ENCODE measurements around the gene SMARCA2. TPM values are rescaled to one million over a fixed set of nuclear protein-coding genes. Genes with fewer than 3 reads are reported as not detected.

Gene SMARCA2
- total RNA-seq, 2 experiments from 2014 or later, result 168 to 188 TPM

DNA sequence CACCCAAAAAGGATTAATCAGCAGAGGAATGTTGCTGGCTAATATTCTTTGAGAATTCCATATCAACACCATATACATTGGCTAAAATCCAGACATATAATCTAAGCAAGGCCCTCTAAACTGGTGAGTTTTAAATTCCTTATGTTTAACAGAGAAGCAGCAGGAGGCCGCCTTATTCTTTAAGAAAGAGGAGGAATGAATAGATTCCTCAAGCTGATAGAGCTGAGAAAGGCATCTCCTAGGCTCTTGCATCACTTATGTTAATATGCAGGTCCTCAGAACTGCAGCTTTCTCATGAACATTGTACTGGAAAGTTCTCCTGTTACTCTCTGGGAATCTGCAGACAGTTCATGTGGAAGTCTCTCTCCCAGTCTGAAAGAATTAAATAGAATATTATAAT, 20.1 kb upstream of the SMARCA2 start:
- CTCF ChIA-PET, result no interaction called here
- no peak overlapping the region for H3K27ac Mint-ChIP-seq
- ATAC-seq, result no peak
- H3K36me3 Mint-ChIP-seq, result no peaks in the 10 kb centered on the region
- H3K9me3 Mint-ChIP-seq (ENCODE audit: low read depth), result no peaks in the 10 kb centered on the region
- no peaks in the 10 kb centered on the region for H3K4me1 Mint-ChIP-seq
- H3K27me3 Mint-ChIP-seq, result peaks cover 11% of the 10 kb centered on the region
- H3K4me3 Mint-ChIP-seq, result no peak overlapping the region
- no peak for DNase-seq

DNA sequence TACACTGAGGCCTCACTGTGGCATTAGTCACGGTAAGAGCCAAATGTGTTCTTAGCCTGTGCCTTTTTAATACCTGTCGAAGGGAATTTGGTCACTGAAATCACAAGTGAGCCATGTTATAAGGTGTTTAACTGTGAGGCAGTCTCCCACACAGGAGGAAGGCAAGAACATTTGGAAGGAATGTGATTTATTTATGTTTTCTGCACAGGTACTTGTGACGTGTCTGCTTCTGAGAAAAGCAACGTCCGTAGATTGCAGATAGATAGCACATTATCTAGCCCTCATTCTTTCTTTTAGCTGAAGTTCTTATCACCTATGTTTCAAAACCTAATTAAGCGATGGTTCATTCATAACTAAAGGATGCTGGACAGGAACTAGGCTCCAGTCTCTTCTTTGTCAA, 19.0 kb upstream of the SMARCA2 start:
- no peak overlapping the region for H3K27ac Mint-ChIP-seq
- H3K36me3 Mint-ChIP-seq, result no peaks in the 10 kb centered on the region
- DNase-seq (no peak), ATAC-seq (no peak)
- no peak overlapping the region for H3K4me3 Mint-ChIP-seq
- CTCF ChIA-PET, result no interaction called here
- H3K4me1 Mint-ChIP-seq, result no peaks in the 10 kb centered on the region
- H3K27me3 Mint-ChIP-seq, result peaks cover 11% of the 10 kb centered on the region
- H3K9me3 Mint-ChIP-seq (ENCODE audit: low read depth), result no peaks in the 10 kb centered on the region

DNA sequence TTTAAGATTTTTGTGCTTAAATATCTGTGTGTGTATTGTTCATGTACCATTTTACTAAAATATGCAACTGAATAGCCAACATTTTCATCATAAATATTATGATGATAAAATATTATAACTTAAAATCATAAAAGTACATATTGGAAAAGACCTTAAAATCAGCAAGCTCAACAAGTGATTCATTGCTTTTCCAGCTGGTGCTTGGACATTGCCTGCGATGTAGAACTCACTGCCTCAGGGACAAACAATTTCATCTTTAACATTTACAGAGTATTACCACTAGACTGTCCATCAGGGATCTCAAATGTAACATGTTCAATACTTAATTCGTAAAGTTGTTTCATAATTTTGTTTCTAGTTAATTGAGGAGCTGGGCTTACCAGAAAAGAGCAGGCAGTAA, 17.5 kb upstream of the SMARCA2 start:
- Mint-ChIP-seq H3K4me1 (no peaks in the 10 kb centered on the region), H3K36me3 (no peaks in the 10 kb centered on the region), H3K9me3 (ENCODE audit: low read depth) (no peaks in the 10 kb centered on the region), H3K27ac (no peak overlapping the region), H3K4me3 (no peak overlapping the region), H3K27me3 (peaks cover 13% of the 10 kb centered on the region)
- no peak for DNase-seq
- no peak for ATAC-seq
- CTCF ChIA-PET, result interaction anchor here (1.7 kb wide), 1 partner anchor 9 kb away, joined by 4 read pairs; no protein-coding TSS in a partner anchor

GRCh38 chr9:1998111-1998510, 17.0 kb upstream of the SMARCA2 start:
- Mint-ChIP-seq H3K27me3 (peaks cover 13% of the 10 kb centered on the region), H3K4me3 (no peak overlapping the region), H3K4me1 (no peaks in the 10 kb centered on the region), H3K27ac (no peak overlapping the region), H3K36me3 (no peaks in the 10 kb centered on the region), H3K9me3 (ENCODE audit: low read depth) (no peaks in the 10 kb centered on the region)
- CTCF ChIA-PET, result interaction anchor here (1.7 kb wide), 1 partner anchor 9 kb away, joined by 4 read pairs; no protein-coding TSS in a partner anchor
- ATAC-seq (no peak), DNase-seq (no peak)

DNA sequence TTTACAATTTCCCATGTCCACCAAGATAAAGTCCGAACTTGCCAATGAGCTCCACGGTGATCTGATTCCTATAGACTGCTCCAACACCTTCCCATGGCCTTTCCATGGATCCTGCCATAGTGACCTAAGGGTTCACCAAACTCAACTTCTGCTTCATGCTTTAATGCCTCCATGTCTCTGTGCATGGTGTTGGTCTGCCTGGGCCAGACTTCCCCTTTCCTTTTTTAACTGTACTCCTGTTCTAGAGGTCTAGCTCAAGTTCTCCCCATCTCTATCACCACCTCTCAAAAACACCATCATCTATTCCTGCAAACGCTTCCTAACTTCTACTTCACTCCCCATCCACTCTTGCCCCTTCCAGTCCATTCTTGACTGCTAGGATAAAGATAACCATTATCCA, 14.8 kb upstream of the SMARCA2 start:
- no peak for DNase-seq
- no peak for ATAC-seq
- Mint-ChIP-seq H3K9me3 (ENCODE audit: low read depth) (no peaks in the 10 kb centered on the region), H3K27ac (no peak overlapping the region), H3K4me3 (no peak overlapping the region), H3K27me3 (peaks cover 18% of the 10 kb centered on the region), H3K4me1 (no peaks in the 10 kb centered on the region), H3K36me3 (no peaks in the 10 kb centered on the region)
- CTCF ChIA-PET, result no interaction called here

DNA sequence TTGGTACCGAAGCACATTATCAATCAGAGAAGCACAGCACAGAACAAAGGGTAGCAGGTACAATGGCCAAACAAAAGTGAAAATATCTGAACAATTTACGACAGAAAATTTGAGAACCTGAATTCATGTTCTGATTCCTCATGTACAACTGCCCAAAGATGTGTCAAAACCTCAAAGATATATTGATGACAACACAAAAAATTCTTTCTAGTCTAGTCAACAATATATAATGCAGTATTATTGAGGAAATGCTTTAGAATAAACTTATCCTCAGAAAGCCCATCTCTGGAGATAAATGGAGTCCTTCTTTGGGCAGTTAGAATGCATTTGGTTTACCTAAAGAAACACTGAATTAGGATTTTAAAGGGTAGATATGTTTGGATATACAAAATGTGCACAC, 6.8 kb upstream of the SMARCA2 start:
- CTCF ChIA-PET, result no interaction called here
- Mint-ChIP-seq H3K27ac (no peak overlapping the region), H3K9me3 (ENCODE audit: low read depth) (no peaks in the 10 kb centered on the region), H3K4me1 (peaks cover 15% of the 10 kb centered on the region), H3K27me3 (peaks cover 37% of the 10 kb centered on the region), H3K4me3 (no peak overlapping the region), H3K36me3 (no peaks in the 10 kb centered on the region)
- DNase-seq, result no peak
- ATAC-seq, result no peak

DNA sequence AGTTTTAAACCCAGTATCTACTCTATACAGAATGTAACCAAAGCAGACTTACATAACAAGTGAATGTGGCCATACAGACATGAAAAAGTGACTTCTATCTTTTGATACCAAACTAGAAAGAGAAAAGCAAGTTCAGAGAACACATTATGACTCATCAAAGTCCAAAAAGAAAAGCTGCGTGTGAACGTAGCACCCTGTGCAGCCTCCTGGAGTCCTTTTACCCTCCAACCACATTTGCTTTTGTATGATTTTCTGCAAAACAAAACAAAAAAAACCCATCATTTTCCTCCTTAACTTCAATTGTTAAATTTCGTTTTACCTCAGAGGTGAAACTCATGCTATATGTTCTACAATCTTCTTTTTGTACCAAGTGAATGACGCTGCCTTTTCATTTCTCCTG, 2.8 kb upstream of the SMARCA2 start:
- ATAC-seq, result no peak
- no peak for DNase-seq
- peaks cover 22% of the 10 kb centered on the region for H3K4me1 Mint-ChIP-seq
- peak overlapping the region; percentile 34 for H3K27ac Mint-ChIP-seq
- H3K27me3 Mint-ChIP-seq, result peaks cover 23% of the 10 kb centered on the region
- no peak overlapping the region for H3K4me3 Mint-ChIP-seq
- CTCF ChIA-PET, result interaction anchor here (1.2 kb wide), 1 partner anchor 42 kb away, joined by 3 read pairs; no protein-coding TSS in a partner anchor
- H3K36me3 Mint-ChIP-seq, result peaks cover 3% of the 10 kb centered on the region
- no peaks in the 10 kb centered on the region for H3K9me3 Mint-ChIP-seq (ENCODE audit: low read depth)

DNA sequence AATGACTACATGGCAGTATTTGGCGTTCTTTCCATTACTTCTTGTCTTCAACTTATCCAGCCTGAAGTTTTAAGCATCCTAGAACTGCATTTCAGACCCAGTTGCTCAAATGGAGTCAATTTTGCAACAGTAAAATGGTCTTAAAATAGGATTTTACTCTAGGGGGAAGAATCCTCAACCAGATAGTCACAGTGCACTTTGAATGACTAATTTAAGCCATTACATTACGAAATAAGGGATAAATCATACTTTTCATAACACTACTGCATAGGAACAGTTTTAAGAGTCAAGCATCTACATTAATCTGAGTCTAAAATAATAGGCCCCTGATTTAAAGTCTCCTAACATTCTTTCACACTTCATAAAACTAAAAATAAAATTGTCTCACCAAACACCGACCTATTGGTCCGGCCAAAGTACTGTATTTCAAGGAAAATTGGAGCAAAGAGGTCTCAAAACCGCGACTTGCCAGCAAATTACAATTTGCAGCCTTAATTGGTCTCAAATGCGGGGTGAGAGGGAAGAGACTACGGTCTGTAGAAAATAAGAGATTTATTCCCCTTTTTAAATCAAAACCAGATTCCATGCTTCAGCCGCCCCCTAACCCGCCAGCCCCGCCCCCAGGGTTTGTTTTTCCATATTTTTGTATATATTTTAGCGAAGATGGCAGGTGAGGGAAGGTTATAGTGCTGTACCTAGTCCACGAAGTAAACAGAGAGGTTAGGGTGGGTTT, 1.2 kb upstream of the SMARCA2 start:
- CTCF ChIA-PET, result interaction anchor here (1.0 to 3.5 kb wide), 3 partner anchors 41 to 831 kb away, joined by 3 to 13 read pairs (median 3); partner anchors contain the start of gene PUM3
- peaks cover 29% of the 10 kb centered on the region for H3K4me1 Mint-ChIP-seq
- peaks cover 7% of the 10 kb centered on the region for H3K36me3 Mint-ChIP-seq
- H3K9me3 Mint-ChIP-seq (ENCODE audit: low read depth), result no peaks in the 10 kb centered on the region
- peaks cover 17% of the 10 kb centered on the region for H3K27me3 Mint-ChIP-seq
- ATAC-seq (no peak), DNase-seq (no peak)
- peak overlapping the region; percentile 97 for H3K4me3 Mint-ChIP-seq
- no peak overlapping the region for H3K27ac Mint-ChIP-seq

- Mint-ChIP-seq H3K36me3 (peaks cover 7% of the 10 kb centered on the region), H3K4me3 (peak overlapping the region; percentile 97), H3K4me1 (peaks cover 43% of the 10 kb centered on the region), H3K27me3 (peaks cover 13% of the 10 kb centered on the region), H3K9me3 (ENCODE audit: low read depth) (no peaks in the 10 kb centered on the region), H3K27ac (peak overlapping the region; percentile 99)
- CTCF ChIA-PET, result interaction anchor here (1.5 to 3.5 kb wide), 3 partner anchors 39 to 829 kb away, joined by 3 to 13 read pairs (median 4); partner anchors contain the start of gene PUM3
- DNase-seq (peak; percentile 73), ATAC-seq (peak; percentile 1)
These were observed 647 bp downstream of the SMARCA2 start for GRCh38 chr9:2015581-2016407.

GRCh38 chr9:2016408-2017330, 1.5 kb downstream of the SMARCA2 start:
- Mint-ChIP-seq H3K27me3 (peaks cover 5% of the 10 kb centered on the region), H3K36me3 (peaks cover 7% of the 10 kb centered on the region), H3K9me3 (ENCODE audit: low read depth) (no peaks in the 10 kb centered on the region), H3K4me1 (peaks cover 48% of the 10 kb centered on the region), H3K27ac (peak overlapping the region; percentile 99), H3K4me3 (peak overlapping the region; percentile 97)
- DNase-seq (peak; percentile 74), ATAC-seq (peak; percentile 8)
- CTCF ChIA-PET, result interaction anchor here (1.3 to 2.2 kb wide), 3 partner anchors 10 to 38 kb away, joined by 3 to 8 read pairs (median 6); no protein-coding TSS in a partner anchor

- Mint-ChIP-seq H3K9me3 (ENCODE audit: low read depth) (no peaks in the 10 kb centered on the region), H3K36me3 (peaks cover 10% of the 10 kb centered on the region), H3K27me3 (peaks cover 3% of the 10 kb centered on the region), H3K4me3 (peak overlapping the region; percentile 97), H3K27ac (peak overlapping the region; percentile 99), H3K4me1 (peaks cover 51% of the 10 kb centered on the region)
- DNase-seq (peak; percentile 83), ATAC-seq (peak; percentile 28)
- CTCF ChIA-PET, result interaction anchor here (0.9 to 2.2 kb wide), 5 partner anchors 10 to 45 kb away, joined by 3 to 8 read pairs (median 4); no protein-coding TSS in a partner anchor
These were observed 2.4 kb downstream of the SMARCA2 start for GRCh38 chr9:2017331-2018161.

- Mint-ChIP-seq H3K27ac (peak overlapping the region; percentile 99), H3K9me3 (ENCODE audit: low read depth) (no peaks in the 10 kb centered on the region), H3K36me3 (peaks cover 10% of the 10 kb centered on the region), H3K27me3 (no peaks in the 10 kb centered on the region), H3K4me3 (peak overlapping the region; percentile 97), H3K4me1 (peaks cover 53% of the 10 kb centered on the region)
- DNase-seq (no peak), ATAC-seq (no peak)
- CTCF ChIA-PET, result interaction anchor here (0.9 to 2.2 kb wide), 5 partner anchors 9 to 45 kb away, joined by 3 to 8 read pairs (median 4); no protein-coding TSS in a partner anchor
These were observed 3.1 kb downstream of the SMARCA2 start for GRCh38 chr9:2018162-2018643.
